VCaP (cell line): ENCODE measurements around the gene SIK2.

Experiments used
- H3K27ac ChIP-seq: fragments of 450-650 bp; 2 replicates; pipeline ENCODE4 v1.5.1; 2017
- TF ChIP-seq, protein P1 (sequence below): fragments of 450-650 bp; conservative IDR thresholded peaks from 2 replicates; pipeline ENCODE4 v1.5.1; 2017; ENCODE audit warnings: mild to moderate bottlenecking, moderate library complexity

Gene SIK2

DNA sequence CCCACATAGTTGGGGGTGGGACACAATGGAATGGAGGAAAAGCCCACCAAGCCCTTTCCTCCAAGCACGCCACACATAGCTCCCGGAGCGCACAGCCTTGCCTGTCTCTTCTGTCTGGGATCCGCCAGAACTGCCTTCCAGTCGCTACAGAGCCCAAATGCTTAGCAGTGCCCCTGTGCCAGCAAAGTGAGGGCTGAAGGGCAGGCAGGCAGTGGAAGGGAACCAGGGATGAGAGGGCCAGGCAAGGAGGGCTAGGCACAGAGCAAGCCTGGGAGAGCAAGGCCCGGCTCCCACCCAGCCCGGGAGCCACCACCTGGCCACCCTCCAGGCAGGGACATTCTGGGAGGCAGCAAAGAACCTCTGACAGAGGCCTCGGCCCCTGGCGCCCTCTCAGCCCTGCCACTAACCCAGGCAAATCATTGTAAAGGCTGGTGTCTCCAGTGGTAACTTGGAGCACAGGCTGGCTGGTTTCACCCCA is 131.4 kb downstream of the SIK2 start:
- no peak overlapping the region for H3K27ac ChIP-seq
- TF ChIP-seq, protein P1, sequence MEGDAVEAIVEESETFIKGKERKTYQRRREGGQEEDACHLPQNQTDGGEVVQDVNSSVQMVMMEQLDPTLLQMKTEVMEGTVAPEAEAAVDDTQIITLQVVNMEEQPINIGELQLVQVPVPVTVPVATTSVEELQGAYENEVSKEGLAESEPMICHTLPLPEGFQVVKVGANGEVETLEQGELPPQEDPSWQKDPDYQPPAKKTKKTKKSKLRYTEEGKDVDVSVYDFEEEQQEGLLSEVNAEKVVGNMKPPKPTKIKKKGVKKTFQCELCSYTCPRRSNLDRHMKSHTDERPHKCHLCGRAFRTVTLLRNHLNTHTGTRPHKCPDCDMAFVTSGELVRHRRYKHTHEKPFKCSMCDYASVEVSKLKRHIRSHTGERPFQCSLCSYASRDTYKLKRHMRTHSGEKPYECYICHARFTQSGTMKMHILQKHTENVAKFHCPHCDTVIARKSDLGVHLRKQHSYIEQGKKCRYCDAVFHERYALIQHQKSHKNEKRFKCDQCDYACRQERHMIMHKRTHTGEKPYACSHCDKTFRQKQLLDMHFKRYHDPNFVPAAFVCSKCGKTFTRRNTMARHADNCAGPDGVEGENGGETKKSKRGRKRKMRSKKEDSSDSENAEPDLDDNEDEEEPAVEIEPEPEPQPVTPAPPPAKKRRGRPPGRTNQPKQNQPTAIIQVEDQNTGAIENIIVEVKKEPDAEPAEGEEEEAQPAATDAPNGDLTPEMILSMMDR, result no peak

DNA sequence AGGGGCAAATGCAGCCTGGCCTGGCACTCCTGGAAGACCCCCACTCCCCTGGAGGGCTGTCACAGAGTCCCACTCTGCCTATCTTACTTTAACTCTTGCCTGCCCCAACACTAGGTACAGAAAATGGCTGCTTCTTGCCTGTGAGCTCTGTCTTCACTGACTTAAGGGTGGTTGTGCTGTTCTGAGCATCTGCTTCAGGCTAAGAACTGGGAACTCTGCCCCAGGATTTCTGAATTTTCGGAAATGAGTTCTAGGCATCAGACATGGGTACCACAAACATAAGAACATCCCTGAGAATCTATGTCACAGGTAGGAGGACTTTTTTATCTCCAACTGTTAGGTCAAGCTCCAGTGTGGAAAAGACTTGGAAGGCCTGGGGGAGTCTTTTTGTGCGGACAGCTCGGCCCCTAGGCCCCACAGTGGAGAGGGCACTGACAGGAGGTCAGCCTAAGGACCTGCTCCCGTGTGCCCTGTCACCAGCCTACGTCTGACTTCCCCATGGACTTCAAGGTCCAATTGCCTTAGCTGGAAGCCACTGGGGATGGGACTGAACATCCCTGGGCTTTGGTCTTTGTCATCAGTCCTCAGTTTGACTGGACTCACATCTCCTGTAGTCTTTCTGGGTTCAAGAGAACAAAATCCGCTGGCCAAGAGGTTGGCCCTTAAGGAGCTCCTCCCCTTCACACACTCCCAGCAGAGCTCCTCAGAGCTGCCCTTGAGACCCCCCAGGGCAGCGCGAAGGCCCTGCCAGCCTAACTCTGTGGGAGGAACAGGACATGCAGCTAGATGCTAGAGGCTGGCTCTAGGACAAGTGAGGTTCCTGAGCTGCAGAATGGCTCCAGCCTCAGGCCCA is 132.1 kb downstream of the SIK2 start:
- peak overlapping the region; percentile 54 for H3K27ac ChIP-seq
- TF ChIP-seq, protein P1, result no peak

DNA sequence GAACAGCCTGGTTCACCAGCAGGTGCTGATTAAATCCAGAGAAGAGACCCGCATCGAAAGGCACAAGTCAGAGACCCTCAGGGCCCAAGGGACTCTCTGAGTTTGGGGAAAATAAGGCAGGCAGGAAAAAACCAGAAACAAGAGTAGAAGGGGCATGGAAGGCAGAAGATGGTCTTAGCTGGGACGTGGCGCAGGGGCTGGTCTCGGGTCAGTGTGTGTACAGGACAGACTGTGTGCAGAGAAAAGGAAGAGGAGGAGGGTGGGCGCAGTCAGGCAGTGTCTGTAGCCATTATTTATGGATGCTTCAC is 132.7 kb downstream of the SIK2 start:
- TF ChIP-seq, protein P1, result no peak
- peak overlapping the region; percentile 54 for H3K27ac ChIP-seq

DNA sequence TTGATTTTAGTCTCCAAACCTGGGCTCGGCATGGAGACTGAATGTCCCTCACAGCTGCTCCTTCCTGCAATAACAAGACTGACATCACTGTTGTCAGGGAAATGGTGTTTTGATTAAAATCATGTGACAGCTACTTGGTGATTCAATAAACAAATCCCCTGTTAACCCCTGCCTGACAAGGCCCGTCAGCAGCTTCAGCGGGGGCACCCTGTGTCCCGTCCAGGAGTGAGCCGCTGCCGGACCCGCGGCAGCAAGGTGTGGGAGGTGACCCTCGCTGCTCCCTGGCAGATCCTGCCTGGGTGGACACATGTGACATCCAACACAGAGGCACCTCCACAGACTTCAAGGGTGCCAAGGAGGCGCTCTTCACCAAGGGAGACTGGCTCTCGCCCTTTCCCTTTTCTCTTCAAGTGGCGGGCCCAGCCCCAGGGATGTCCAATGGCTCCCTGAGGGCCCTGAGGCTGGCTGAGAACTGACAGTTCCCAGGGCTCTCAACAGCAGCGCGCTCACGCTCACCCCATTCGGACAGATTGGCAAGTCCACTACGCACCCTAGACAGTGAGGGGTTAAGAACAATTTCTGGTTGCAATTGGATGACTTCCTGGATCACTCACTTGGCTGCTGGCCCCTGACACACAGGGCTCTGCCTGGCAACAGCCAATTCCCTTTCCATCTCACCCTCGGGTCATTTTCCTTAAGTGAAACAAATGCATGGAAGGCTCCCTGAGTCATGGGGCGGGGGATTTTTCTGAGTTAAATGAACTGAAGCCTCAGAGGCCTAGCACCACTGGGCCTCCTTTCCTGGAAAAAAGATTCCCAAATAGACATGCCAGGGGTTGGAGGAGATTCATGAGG is 133.2 kb downstream of the SIK2 start:
- TF ChIP-seq, protein P1, result no peak
- peak overlapping the region; percentile 54 for H3K27ac ChIP-seq

DNA sequence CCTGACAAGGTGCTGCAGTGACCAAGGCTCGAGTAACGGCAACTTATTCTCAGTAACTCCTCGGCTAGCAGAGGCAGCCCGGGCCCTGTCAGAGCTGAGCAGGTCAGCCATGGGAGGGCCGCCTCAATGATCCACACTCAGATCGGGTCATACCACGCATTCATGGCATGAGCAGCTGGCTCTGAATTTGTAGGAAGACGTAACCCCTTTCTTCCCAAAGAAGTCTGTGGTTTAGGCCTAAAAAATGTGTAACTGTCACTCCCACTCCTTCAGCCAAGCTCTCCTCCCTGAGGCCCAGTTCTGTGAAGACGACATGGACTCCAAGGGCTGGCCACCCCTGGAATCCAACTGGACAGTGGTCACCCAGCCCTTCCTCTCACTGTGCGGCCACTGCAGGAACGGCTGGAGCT is 133.9 kb downstream of the SIK2 start:
- peak overlapping the region; percentile 54 for H3K27ac ChIP-seq
- TF ChIP-seq, protein P1, result no peak

DNA sequence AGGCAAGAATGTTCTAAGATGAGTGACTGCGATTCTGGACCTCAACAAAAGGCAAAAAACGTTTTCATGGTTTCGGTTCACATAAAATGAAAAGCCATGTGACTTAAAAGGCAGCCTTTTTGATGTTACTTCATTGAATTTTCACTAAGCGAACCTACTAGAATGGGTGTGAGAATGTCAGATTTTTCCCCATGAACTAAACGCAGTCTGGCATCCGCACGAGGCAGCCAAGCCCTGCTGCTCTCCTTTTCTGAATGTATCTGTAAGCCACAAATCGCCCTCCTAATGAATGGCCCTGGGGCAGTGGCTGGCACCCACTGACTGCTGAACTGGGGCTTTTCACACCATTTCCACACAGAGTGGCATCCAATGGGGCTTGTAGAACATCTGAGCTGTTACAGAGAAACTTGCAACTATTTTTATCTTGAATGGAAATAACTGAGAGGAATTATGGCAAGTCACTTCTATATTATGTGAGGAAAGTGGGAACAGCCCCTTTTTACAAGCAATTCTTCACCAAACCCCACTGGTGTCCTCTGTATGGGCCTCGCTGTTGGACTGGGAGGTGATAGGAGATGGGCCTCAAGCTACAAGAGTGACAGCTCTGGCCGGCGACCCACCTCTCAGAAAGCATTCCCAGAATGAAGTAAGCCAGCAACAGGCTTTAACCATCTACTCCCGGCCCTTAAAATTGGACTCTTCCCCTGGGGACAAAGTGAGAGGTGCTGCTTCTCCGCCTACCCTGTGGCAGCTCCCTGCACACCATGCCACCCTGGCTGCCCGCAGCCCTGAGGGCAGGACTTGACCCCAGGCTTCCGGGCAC is 134.6 kb downstream of the SIK2 start:
- TF ChIP-seq, protein P1, result no peak
- H3K27ac ChIP-seq, result peak overlapping the region; percentile 54; the same call in 1 of the 2 replicates
